ENCODE measurements around the gene COX11. TPM values are rescaled to one million over a fixed set of nuclear protein-coding genes. Genes with fewer than 3 reads are reported as not detected.

Gene COX11
- total and polyA plus RNA-seq, 2 of the 13 experiments (the other 11 are each of a cell fraction or from before 2014, with no cell fraction given), result 103 to 203 TPM

DNA sequence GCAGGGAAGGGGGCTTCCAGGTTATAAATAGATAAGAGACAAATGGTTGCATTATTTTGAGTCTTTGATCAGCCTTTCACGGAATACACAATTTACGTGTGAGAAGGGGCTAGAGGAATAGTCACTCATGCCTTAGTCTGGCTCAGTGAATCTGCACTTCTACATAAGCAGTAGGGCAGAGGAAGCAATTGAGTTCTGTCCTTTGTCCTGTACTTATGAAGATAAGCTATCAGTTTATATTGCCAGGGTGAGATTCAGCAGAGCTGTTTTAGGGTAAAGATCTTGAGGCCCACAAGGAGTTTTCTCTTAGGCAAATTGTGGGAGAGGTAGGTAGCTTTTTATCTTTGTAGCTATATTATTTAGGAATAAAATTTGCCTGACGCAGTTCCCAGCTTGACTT, 34.5 kb downstream of the COX11 start:
- no peak overlapping the region for H3K9ac ChIP-seq (ENCODE audit: insufficient read depth, low read depth, low read length)
- no peak overlapping the region for H3K27ac ChIP-seq (ENCODE audit: extremely low read length, insufficient read depth, low read length)
- TF ChIP-seq REPIN1 (CRISPR knock-in tag; IDR thresholded peaks at IDR 0.05; ENCODE audit: borderline replicate concordance, low read depth) (no peak), ZNF10 (CRISPR knock-in tag; IDR thresholded peaks at IDR 0.05; ENCODE audit: borderline replicate concordance, low read depth) (no peak)
- TF ChIP-seq, protein P1, sequence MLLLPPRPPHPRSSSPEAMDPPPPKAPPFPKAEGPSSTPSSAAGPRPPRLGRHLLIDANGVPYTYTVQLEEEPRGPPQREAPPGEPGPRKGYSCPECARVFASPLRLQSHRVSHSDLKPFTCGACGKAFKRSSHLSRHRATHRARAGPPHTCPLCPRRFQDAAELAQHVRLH (CRISPR knock-in tag; IDR thresholded peaks at IDR 0.05; ENCODE audit: borderline replicate concordance, low read depth), result no peak
- peaks cover 25 to 56% of the 10 kb centered on the region in 2 experiments for H3K36me3 ChIP-seq (replicated peaks in 1 of 2; ENCODE audit: control insufficient read depth in 1 of 2, insufficient read depth in 2 of 2, low read length in 2 of 2)
- H3K79me2 ChIP-seq (ENCODE audit: insufficient read depth, low read length), result no peaks in the 10 kb centered on the region
- no peak overlapping the region for H3K4me3 ChIP-seq (replicated peaks in 1 of 3; ENCODE audit: insufficient read depth in 1 of 3, low read depth in 2 of 3, low read length in 3 of 3)
- H4K20me1 ChIP-seq (ENCODE audit: insufficient read depth, low read length), result no peaks in the 10 kb centered on the region
- no TSS peak for BruUV-seq (replicated peaks)
- H3K9me3 ChIP-seq (ENCODE audit: low read length), result no peaks in the 10 kb centered on the region
- in situ Hi-C loops (cut with HindIII; ENCODE audit: extremely low pct_ligation_motif_present, low pct_unique_long_range_greater_than_20kb) (no loop called here), intact Hi-C loops (cut with micrococcal nuclease; ENCODE audit: unreplicated experiment) (no loop called here)
- no peaks in the 10 kb centered on the region for H3K27me3 ChIP-seq (ENCODE audit: control insufficient read depth in 1 of 2, insufficient read depth in 2 of 2, low read length in 2 of 2)
- DNase-seq (ENCODE audit: low spot score) (no peak), FAIRE-seq (no peak), ATAC-seq (no peak)
- no peak overlapping the region for H2AFZ ChIP-seq (ENCODE audit: low read length)
- POLR2A ChIA-PET, result no interaction called here
- WGBS (ENCODE audit: low lambda C conversion rate), result 96% methylated on average over 3 of the region's 3 CpGs
- no peak overlapping the region for H3K4me2 ChIP-seq (ENCODE audit: low read depth, low read length)
- H3K4me1 ChIP-seq (ENCODE audit: insufficient read depth, low read length), result no peaks in the 10 kb centered on the region
- CTCF ChIA-PET (ENCODE audit: low intra/inter-chr PET ratio, low total read pairs), result no interaction called here

DNA sequence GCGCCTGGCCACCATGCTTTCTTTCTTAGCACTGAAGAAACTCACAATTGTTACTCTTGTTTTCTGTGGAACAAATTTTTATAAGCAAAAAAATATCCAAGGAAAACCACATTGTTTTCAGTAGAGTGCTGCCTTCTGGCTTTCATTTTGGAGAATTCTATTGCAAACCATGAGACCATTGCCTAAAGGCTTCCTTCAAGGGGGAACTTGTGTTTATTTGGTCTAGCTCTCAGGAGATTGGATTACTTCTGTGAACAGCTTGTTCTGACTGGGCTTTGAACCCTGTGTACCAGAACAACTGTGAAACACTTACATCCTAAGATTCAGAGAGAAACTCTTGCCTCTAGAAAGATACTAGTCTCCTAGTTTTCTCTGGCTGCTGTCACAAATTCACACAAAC, 35.7 kb downstream of the COX11 start:
- no peak overlapping the region for H3K9ac ChIP-seq (ENCODE audit: insufficient read depth, low read depth, low read length)
- H3K9me3 ChIP-seq (ENCODE audit: low read length), result no peaks in the 10 kb centered on the region
- H3K4me1 ChIP-seq (ENCODE audit: insufficient read depth, low read length), result no peaks in the 10 kb centered on the region
- H3K27ac ChIP-seq (ENCODE audit: extremely low read length, insufficient read depth, low read length), result no peak overlapping the region
- intact Hi-C loops (cut with micrococcal nuclease; ENCODE audit: unreplicated experiment) (no loop called here), in situ Hi-C loops (cut with HindIII; ENCODE audit: extremely low pct_ligation_motif_present, low pct_unique_long_range_greater_than_20kb) (no loop called here)
- no peak for ATAC-seq
- H2AFZ ChIP-seq (ENCODE audit: low read length), result no peak overlapping the region
- CTCF ChIA-PET (ENCODE audit: low intra/inter-chr PET ratio, low total read pairs), result no interaction called here
- no peak for DNase-seq (ENCODE audit: low spot score)
- no peak overlapping the region for H3K4me2 ChIP-seq (ENCODE audit: low read depth, low read length)
- 71% methylated on average over 1 of the region's 1 CpG for WGBS (ENCODE audit: low lambda C conversion rate)
- peaks cover 25 to 56% of the 10 kb centered on the region in 2 experiments for H3K36me3 ChIP-seq (replicated peaks in 1 of 2; ENCODE audit: control insufficient read depth in 1 of 2, insufficient read depth in 2 of 2, low read length in 2 of 2)
- POLR2A ChIA-PET, result no interaction called here
- no peak for FAIRE-seq
- H4K20me1 ChIP-seq (ENCODE audit: insufficient read depth, low read length), result no peaks in the 10 kb centered on the region
- TF ChIP-seq ZNF816 (CRISPR knock-in tag; IDR thresholded peaks at IDR 0.05; ENCODE audit: borderline replicate concordance) (no peak), ZNF629 (CRISPR knock-in tag; conservative IDR thresholded peaks at IDR 0.05) (no peak), THYN1 (CRISPR knock-in tag; IDR thresholded peaks at IDR 0.05; ENCODE audit: borderline replicate concordance, low read depth) (no peak), CENPX (CRISPR knock-in tag; IDR thresholded peaks at IDR 0.05) (no peak), ZNF335 (CRISPR knock-in tag; IDR thresholded peaks at IDR 0.05) (no peak), SP140L (CRISPR knock-in tag; IDR thresholded peaks at IDR 0.05; ENCODE audit: borderline replicate concordance) (no peak), GZF1 (CRISPR knock-in tag; IDR thresholded peaks at IDR 0.05) (no peak)
- TF ChIP-seq, protein P2, sequence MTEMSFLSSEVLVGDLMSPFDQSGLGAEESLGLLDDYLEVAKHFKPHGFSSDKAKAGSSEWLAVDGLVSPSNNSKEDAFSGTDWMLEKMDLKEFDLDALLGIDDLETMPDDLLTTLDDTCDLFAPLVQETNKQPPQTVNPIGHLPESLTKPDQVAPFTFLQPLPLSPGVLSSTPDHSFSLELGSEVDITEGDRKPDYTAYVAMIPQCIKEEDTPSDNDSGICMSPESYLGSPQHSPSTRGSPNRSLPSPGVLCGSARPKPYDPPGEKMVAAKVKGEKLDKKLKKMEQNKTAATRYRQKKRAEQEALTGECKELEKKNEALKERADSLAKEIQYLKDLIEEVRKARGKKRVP (CRISPR knock-in tag; IDR thresholded peaks at IDR 0.05), result no peak
- TF ChIP-seq, protein P3, sequence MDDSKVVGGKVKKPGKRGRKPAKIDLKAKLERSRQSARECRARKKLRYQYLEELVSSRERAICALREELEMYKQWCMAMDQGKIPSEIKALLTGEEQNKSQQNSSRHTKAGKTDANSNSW (CRISPR knock-in tag; IDR thresholded peaks at IDR 0.05; ENCODE audit: borderline replicate concordance), result no peak
- H3K79me2 ChIP-seq (ENCODE audit: insufficient read depth, low read length), result no peaks in the 10 kb centered on the region
- H3K27me3 ChIP-seq (ENCODE audit: control insufficient read depth in 1 of 2, insufficient read depth in 2 of 2, low read length in 2 of 2), result no peaks in the 10 kb centered on the region
- H3K4me3 ChIP-seq (replicated peaks in 1 of 3; ENCODE audit: insufficient read depth in 1 of 3, low read depth in 2 of 3, low read length in 3 of 3), result no peak overlapping the region
- no TSS peak for BruUV-seq (replicated peaks)
